GM21786 (cell line): ENCODE data around the gene HAGH.

Source experiments
- ATAC-seq: cut with Tn5 transposase; IDR thresholded peaks from one replicate; pipeline ENCODE4 v1.9.1; 2021; ENCODE audit not compliant: unreplicated experiment

The HAGH gene

GRCh38 chr16:1832838-1833454 is 6.3 kb upstream of the HAGH start:
- ATAC-seq = no peak

GRCh38 chr16:1831186-1832075 is 4.8 kb upstream of the HAGH start:
- ATAC-seq = no peak

- ATAC-seq = no peak
Measured at GRCh38 chr16:1830213-1830612, 3.6 kb upstream of the HAGH start.

GRCh38 chr16:1828645-1829410 is 2.2 kb upstream of the HAGH start:
- ATAC-seq = no peak

- ATAC-seq = peak; percentile 46
Measured at GRCh38 chr16:1825864-1826690, 548 bp downstream of the HAGH start.

GRCh38 chr16:1825381-1825863 is 1.2 kb downstream of the HAGH start:
- ATAC-seq = no peak

- no peak for ATAC-seq
Measured at GRCh38 chr16:1823821-1824220, 2.8 kb downstream of the HAGH start.

- no peak for ATAC-seq
Measured at GRCh38 chr16:1822801-1823200, 3.8 kb downstream of the HAGH start.

- ATAC-seq = no peak
Measured at GRCh38 chr16:1821861-1822611, 4.6 kb downstream of the HAGH start.

GRCh38 chr16:1820946-1821290 is 5.7 kb downstream of the HAGH start:
- ATAC-seq = no peak

GRCh38 chr16:1820096-1820945 is 6.3 kb downstream of the HAGH start:
- no peak for ATAC-seq

GRCh38 chr16:1819611-1820010 is 7.0 kb downstream of the HAGH start:
- no peak for ATAC-seq

GRCh38 chr16:1818873-1819525 is 7.6 kb downstream of the HAGH start:
- no peak for ATAC-seq

- ATAC-seq = no peak
Measured at GRCh38 chr16:1818204-1818872, 8.3 kb downstream of the HAGH start.

GRCh38 chr16:1817716-1818115 is 8.9 kb downstream of the HAGH start:
- ATAC-seq = no peak

GRCh38 chr16:1817276-1817589 is 9.4 kb downstream of the HAGH start:
- no peak for ATAC-seq

GRCh38 chr16:1816396-1817275 is 10.0 kb downstream of the HAGH start:
- no peak for ATAC-seq
